ENCODE data around the gene TSPAN18.

Gene TSPAN18

DNA sequence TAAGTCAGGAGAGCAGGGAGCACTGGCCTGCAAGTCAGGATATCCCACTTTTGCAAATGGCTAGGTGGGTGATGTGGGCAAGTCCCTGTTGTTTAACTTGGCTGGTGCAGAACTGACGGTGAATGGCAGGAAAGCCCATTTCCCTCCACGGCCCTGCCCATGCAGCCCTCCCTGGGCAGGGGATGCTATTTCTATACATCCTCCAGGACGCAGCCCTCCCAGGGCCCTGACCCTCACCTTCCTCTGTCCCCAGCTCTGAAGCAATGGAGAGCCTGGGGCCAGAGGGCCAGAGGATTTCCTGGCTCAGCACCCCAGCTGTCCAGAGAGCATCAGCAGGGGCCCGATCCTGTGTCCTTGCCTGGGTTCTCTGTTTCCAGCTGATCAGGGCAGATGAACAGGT, 91.3 kb downstream of the TSPAN18 start:
- POLR2A ChIA-PET, result no interaction called here
- CTCF ChIA-PET, result no interaction called here
- H3K4me3 ChIP-seq (ENCODE audit: low read depth, low read length), result no peak overlapping the region
- no peak for TF ChIP-seq ZNF654 (tag by site-specific recombination; IDR thresholded peaks at IDR 0.05; ENCODE audit: low read depth)
- TF ChIP-seq ZNF23 (tag by site-specific recombination; IDR thresholded peaks at IDR 0.05; ENCODE audit: borderline replicate concordance), result no peak
- TF ChIP-seq ZNF394 (tag by site-specific recombination; IDR thresholded peaks at IDR 0.05; ENCODE audit: borderline replicate concordance), result no peak
- no peak for TF ChIP-seq GLI4 (tag by site-specific recombination; IDR thresholded peaks at IDR 0.05)
- TF ChIP-seq ZSCAN30 (tag by site-specific recombination; IDR thresholded peaks at IDR 0.05), result no peak
- TF ChIP-seq ZNF37A (tag by site-specific recombination; IDR thresholded peaks at IDR 0.05), result no peak
- TF ChIP-seq, protein P1, sequence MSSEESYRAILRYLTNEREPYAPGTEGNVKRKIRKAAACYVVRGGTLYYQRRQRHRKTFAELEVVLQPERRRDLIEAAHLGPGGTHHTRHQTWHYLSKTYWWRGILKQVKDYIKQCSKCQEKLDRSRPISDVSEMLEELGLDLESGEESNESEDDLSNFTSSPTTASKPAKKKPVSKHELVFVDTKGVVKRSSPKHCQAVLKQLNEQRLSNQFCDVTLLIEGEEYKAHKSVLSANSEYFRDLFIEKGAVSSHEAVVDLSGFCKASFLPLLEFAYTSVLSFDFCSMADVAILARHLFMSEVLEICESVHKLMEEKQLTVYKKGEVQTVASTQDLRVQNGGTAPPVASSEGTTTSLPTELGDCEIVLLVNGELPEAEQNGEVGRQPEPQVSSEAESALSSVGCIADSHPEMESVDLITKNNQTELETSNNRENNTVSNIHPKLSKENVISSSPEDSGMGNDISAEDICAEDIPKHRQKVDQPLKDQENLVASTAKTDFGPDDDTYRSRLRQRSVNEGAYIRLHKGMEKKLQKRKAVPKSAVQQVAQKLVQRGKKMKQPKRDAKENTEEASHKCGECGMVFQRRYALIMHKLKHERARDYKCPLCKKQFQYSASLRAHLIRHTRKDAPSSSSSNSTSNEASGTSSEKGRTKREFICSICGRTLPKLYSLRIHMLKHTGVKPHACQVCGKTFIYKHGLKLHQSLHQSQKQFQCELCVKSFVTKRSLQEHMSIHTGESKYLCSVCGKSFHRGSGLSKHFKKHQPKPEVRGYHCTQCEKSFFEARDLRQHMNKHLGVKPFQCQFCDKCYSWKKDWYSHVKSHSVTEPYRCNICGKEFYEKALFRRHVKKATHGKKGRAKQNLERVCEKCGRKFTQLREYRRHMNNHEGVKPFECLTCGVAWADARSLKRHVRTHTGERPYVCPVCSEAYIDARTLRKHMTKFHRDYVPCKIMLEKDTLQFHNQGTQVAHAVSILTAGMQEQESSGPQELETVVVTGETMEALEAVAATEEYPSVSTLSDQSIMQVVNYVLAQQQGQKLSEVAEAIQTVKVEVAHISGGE (tag by site-specific recombination; conservative IDR thresholded peaks at IDR 0.05; ENCODE audit: low read depth), result no peak
- H3K36me3 ChIP-seq (ENCODE audit: control insufficient read depth in 2 of 2, insufficient read depth in 1 of 2, low read length in 2 of 2), result no peaks in the 10 kb centered on the region
- H3K9me3 ChIP-seq (ENCODE audit: control insufficient read depth, insufficient read depth, low read depth, low read length), result no peaks in the 10 kb centered on the region
- no peaks in the 10 kb centered on the region for H3K4me1 ChIP-seq (ENCODE audit: control insufficient read depth, insufficient read depth, low read length)
- no peak overlapping the region for H3K27ac ChIP-seq (ENCODE audit: extremely low read depth, low read depth, low read length)

DNA sequence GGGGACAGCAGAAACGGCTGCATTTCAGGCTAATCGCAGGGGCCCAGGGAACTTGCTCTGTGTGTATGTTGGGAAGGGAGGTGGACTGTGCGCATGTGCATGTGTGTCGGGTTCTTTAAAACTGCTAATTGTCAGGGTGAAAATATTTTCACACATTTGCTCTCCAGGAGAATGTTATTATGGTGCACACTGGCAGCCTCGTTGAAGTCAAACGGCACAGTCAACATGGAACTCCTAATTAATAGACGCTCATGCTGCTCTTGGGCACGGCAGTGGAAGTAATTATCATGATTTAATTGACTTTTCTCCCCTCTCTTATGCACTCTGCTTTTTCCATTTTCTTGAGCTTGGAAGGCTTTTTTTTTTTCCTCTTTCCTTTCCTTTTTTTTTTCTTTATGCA, 92.6 kb downstream of the TSPAN18 start:
- Histone ChIP-seq H3K36me3 (ENCODE audit: control insufficient read depth in 2 of 2, insufficient read depth in 1 of 2, low read length in 2 of 2) (no peaks in the 10 kb centered on the region), H3K9me3 (ENCODE audit: control insufficient read depth, insufficient read depth, low read depth, low read length) (no peaks in the 10 kb centered on the region), H3K27ac (ENCODE audit: extremely low read depth, low read depth, low read length) (no peak overlapping the region), H3K4me1 (ENCODE audit: control insufficient read depth, insufficient read depth, low read length) (no peaks in the 10 kb centered on the region), H3K4me3 (ENCODE audit: low read depth, low read length) (no peak overlapping the region)
- CTCF ChIA-PET, result no interaction called here
- TF ChIP-seq ZNF626 (tag by site-specific recombination; IDR thresholded peaks at IDR 0.05), result no peak
- no peak for TF ChIP-seq ZNF221 (tag by site-specific recombination; IDR thresholded peaks at IDR 0.05; ENCODE audit: borderline replicate concordance)
- no peak for TF ChIP-seq ZNF16 (tag by site-specific recombination; IDR thresholded peaks at IDR 0.05; ENCODE audit: low read depth)
- TF ChIP-seq ZFP41 (tag by site-specific recombination; IDR thresholded peaks at IDR 0.05; ENCODE audit: borderline replicate concordance), result no peak
- TF ChIP-seq FEZF1 (tag by site-specific recombination; IDR thresholded peaks at IDR 0.05), result no peak
- no peak for TF ChIP-seq ZNF623 (tag by site-specific recombination; IDR thresholded peaks at IDR 0.05)
- TF ChIP-seq, protein P2, sequence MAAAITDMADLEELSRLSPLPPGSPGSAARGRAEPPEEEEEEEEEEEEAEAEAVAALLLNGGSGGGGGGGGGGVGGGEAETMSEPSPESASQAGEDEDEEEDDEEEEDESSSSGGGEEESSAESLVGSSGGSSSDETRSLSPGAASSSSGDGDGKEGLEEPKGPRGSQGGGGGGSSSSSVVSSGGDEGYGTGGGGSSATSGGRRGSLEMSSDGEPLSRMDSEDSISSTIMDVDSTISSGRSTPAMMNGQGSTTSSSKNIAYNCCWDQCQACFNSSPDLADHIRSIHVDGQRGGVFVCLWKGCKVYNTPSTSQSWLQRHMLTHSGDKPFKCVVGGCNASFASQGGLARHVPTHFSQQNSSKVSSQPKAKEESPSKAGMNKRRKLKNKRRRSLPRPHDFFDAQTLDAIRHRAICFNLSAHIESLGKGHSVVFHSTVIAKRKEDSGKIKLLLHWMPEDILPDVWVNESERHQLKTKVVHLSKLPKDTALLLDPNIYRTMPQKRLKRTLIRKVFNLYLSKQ (tag by site-specific recombination; IDR thresholded peaks at IDR 0.05; ENCODE audit: borderline replicate concordance), result no peak
- TF ChIP-seq, protein P3, sequence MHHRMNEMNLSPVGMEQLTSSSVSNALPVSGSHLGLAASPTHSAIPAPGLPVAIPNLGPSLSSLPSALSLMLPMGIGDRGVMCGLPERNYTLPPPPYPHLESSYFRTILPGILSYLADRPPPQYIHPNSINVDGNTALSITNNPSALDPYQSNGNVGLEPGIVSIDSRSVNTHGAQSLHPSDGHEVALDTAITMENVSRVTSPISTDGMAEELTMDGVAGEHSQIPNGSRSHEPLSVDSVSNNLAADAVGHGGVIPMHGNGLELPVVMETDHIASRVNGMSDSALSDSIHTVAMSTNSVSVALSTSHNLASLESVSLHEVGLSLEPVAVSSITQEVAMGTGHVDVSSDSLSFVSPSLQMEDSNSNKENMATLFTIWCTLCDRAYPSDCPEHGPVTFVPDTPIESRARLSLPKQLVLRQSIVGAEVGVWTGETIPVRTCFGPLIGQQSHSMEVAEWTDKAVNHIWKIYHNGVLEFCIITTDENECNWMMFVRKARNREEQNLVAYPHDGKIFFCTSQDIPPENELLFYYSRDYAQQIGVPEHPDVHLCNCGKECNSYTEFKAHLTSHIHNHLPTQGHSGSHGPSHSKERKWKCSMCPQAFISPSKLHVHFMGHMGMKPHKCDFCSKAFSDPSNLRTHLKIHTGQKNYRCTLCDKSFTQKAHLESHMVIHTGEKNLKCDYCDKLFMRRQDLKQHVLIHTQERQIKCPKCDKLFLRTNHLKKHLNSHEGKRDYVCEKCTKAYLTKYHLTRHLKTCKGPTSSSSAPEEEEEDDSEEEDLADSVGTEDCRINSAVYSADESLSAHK (tag by site-specific recombination; IDR thresholded peaks at IDR 0.05), result no peak
- no peak for TF ChIP-seq ZBTB20 (tag by site-specific recombination; IDR thresholded peaks at IDR 0.05)
- POLR2A ChIA-PET, result no interaction called here
